KMS-11 (cell line): ENCODE measurements around the gene UNC5B.

ENCODE experiments used
- H2AFZ ChIP-seq: fragments of 200-600 bp; sonication (generic); 2 replicates; pipeline ENCODE4 v1.6.1; 2016; ENCODE audit warnings: antibody characterized with exemption, mixed run types, low read depth
- H3K27ac ChIP-seq: fragments of 200-600 bp; sonication (generic); 2 replicates; pipeline ENCODE4 v1.6.1; 2016; ENCODE audit warnings: mild to moderate bottlenecking, mixed run types
- H3K27me3 ChIP-seq: fragments of 200-600 bp; sonication (generic); 2 replicates; pipeline ENCODE4 v1.6.1; 2017; ENCODE audit warnings: mild to moderate bottlenecking, low read depth, mixed run types, moderate library complexity; ENCODE audit not compliant: insufficient read depth
- H3K36me3 ChIP-seq: fragments of 200-600 bp; sonication (generic); 2 replicates; pipeline ENCODE4 v1.6.1; 2017; ENCODE audit warnings: mild to moderate bottlenecking, mixed run types; ENCODE audit not compliant: insufficient read depth
- H3K4me1 ChIP-seq: fragments of 200-600 bp; sonication (generic); 2 replicates; pipeline ENCODE4 v1.6.1; 2016; ENCODE audit warnings: mild to moderate bottlenecking, low read depth, mixed run types; ENCODE audit not compliant: poor library complexity, severe bottlenecking
- H3K4me2 ChIP-seq: fragments of 200-600 bp; sonication (generic); 2 replicates; pipeline ENCODE4 v1.7.0; 2016; ENCODE audit warnings: mild to moderate bottlenecking, mixed run types
- H3K4me3 ChIP-seq: fragments of 200-600 bp; sonication (generic); IDR thresholded peaks from 2 replicates; pipeline ENCODE4 v1.6.1; 2017; ENCODE audit warnings: low read depth, low read length, mixed read lengths; ENCODE audit not compliant: insufficient read depth
- H3K79me2 ChIP-seq: fragments of 200-600 bp; sonication (generic); 2 replicates; pipeline ENCODE4 v1.6.1; 2016; ENCODE audit warnings: low read depth, mixed run types; ENCODE audit not compliant: insufficient read depth
- H3K9ac ChIP-seq: fragments of 200-600 bp; sonication (generic); 2 replicates; pipeline ENCODE4 v1.6.1; 2016; ENCODE audit warnings: mild to moderate bottlenecking, mixed run types
- H4K20me1 ChIP-seq: fragments of 200-600 bp; sonication (generic); 2 replicates; pipeline ENCODE4 v1.6.1; 2016; ENCODE audit warnings: mild to moderate bottlenecking, mixed run types; ENCODE audit not compliant: insufficient read depth
- CTCF ChIP-seq: fragments of 200-600 bp; sonication (generic); conservative IDR thresholded peaks from 2 replicates; pipeline ENCODE4 v1.6.1; 2017; ENCODE audit warnings: low read depth, mild to moderate bottlenecking, antibody characterized with exemption, low read length, moderate library complexity, mixed read lengths

The UNC5B gene

DNA sequence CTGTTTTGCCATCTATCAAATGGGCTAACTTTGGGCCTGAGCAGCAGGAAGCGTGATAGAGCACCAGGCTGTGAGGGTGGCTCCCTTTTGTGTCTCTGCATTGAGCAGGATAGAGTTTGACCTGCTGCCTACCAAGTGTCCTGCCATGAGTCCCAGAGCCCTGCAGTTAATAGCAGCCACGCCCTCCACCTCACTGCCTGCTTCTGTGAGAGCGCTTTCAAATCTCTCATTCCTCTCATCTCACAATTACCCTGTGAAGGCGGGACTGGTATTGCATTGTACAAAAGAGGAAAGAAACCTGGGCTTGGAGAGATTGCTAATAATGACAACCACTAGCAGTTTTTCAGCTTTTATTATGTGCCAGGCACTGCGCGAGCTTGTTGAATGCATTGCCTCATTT is 39.9 kb downstream of the UNC5B start:
- no peak overlapping the region for H3K27ac ChIP-seq
- no peak overlapping the region for H3K4me3 ChIP-seq
- H3K4me1 ChIP-seq = no peaks in the 10 kb centered on the region
- no peaks in the 10 kb centered on the region for H4K20me1 ChIP-seq
- TF ChIP-seq CTCF = no peak
- no peak overlapping the region for H2AFZ ChIP-seq
- no peak overlapping the region for H3K9ac ChIP-seq
- no peaks in the 10 kb centered on the region for H3K79me2 ChIP-seq
- no peak overlapping the region for H3K4me2 ChIP-seq
- peaks cover 8% of the 10 kb centered on the region; the same call in 1 of the 2 replicates for H3K27me3 ChIP-seq
- H3K36me3 ChIP-seq = no peaks in the 10 kb centered on the region

DNA sequence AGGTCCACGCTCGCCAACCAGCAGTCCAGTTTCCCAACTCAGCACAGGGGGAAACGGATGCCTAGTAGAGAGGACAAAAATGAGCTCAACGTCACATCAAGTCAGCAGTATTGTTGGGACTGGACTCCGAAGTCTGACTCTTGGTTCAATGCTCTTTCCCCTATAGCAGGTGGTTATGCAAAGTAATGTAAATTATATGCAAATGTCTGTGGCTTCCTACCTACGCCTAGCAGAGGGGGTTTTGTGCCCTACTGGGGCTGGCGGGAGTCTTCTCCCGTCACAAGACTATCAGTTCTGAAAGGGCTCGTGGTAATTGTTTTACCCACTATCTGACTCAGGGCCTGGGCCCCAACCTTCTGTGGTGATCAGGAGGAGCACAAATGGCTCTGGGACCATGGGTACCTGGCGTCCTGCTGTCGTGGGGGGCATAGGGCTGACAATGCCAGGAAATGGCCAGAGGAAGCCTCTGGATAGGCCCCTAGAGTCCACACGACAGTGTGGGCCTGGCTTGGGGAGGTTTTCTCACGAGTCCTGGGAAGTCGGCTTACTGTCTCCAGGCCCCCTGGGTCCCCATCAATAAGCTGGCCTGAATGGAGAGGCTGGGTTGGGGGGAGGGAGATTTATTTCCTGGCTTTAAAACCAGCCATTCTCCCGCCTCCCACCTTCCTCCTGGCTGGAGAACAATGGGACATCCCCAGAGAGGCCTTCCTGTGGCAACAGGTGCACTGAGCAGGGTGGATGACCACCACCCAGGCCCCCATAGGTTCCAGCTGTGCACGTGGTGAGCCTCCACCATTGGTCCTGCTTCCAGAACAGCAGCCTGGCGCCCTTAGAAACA is 41.8 kb downstream of the UNC5B start:
- no peak overlapping the region for H3K9ac ChIP-seq
- H3K27ac ChIP-seq = no peak overlapping the region
- no peak overlapping the region for H2AFZ ChIP-seq
- no peaks in the 10 kb centered on the region for H4K20me1 ChIP-seq
- no peaks in the 10 kb centered on the region for H3K79me2 ChIP-seq
- no peak overlapping the region for H3K4me2 ChIP-seq
- no peaks in the 10 kb centered on the region for H3K36me3 ChIP-seq
- H3K4me1 ChIP-seq = no peaks in the 10 kb centered on the region
- H3K27me3 ChIP-seq = peaks cover 9% of the 10 kb centered on the region; the same call in 1 of the 2 replicates
- TF ChIP-seq CTCF = no peak
- no peak overlapping the region for H3K4me3 ChIP-seq

DNA sequence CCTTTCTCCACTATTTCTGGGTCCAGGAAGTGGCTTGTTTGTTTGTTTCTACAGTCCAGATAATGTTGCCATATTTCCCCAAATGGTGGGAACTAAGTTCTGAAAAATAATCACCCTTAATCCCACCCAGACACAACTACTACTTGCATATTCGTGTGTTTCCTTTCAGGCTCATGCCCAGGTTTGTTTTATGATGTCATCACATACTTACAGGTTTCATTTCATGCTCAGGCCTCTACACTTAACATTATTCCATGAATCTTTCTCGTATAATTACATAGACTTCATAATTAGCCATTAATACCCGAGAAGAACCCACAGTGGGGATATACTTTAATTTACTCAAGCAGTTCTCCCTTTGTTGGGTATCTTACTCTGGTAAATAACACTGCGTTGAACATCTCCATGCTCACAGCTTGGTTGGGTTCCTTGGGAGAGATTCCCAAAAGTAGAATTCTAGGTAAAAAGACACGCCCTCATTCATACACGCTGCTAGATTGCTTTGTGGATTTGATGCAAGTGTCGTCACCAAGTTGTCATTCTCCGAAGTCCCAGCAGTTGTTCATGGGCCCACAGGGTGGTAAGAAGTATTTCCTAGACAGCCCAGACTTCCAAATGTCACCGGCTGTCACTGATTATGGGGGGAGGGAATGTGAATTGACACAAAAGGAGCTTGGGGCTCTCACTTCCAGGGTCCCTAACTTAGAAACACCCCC is 42.6 kb downstream of the UNC5B start:
- TF ChIP-seq CTCF = no peak
- H4K20me1 ChIP-seq = no peaks in the 10 kb centered on the region
- H3K4me3 ChIP-seq = no peak overlapping the region

GRCh38 chr10:71255550-71255807 is 43.1 kb downstream of the UNC5B start:
- no peak overlapping the region for H3K4me3 ChIP-seq
- TF ChIP-seq CTCF = no peak
- H3K9ac ChIP-seq = no peak overlapping the region
- peaks cover 9% of the 10 kb centered on the region; the same call in 1 of the 2 replicates for H3K27me3 ChIP-seq
- no peak overlapping the region for H3K4me2 ChIP-seq
- no peak overlapping the region for H3K27ac ChIP-seq
- H3K79me2 ChIP-seq = no peaks in the 10 kb centered on the region
- H2AFZ ChIP-seq = no peak overlapping the region
- no peaks in the 10 kb centered on the region for H4K20me1 ChIP-seq
- H3K4me1 ChIP-seq = no peaks in the 10 kb centered on the region
- H3K36me3 ChIP-seq = no peaks in the 10 kb centered on the region

More for the DNA sequence above, 42.6 kb downstream of the UNC5B start:
- Histone ChIP-seq H3K9ac (no peak overlapping the region), H3K36me3 (no peaks in the 10 kb centered on the region), H3K27ac (no peak overlapping the region), H3K4me1 (no peaks in the 10 kb centered on the region), H3K27me3 (peaks cover 9% of the 10 kb centered on the region; the same call in 1 of the 2 replicates), H3K79me2 (no peaks in the 10 kb centered on the region), H2AFZ (no peak overlapping the region), H3K4me2 (no peak overlapping the region)
